Transverse colon (tissue), 3 donors: Measurements from ENCODE around the gene RHOC.

ENCODE experiments used
- CTCF ChIP-seq, 5 experiments: fragments of 200-600 bp in 3 of 5; fragments of 450-650 bp in 2 of 5; sonication (generic) in 3 of 5; IDR thresholded peaks; 1 replicate in 2 of 5; 2 replicates in 3 of 5; pipeline ENCODE4 v1.5.1; 2016 to 2017; ENCODE audit warnings: antibody characterized with exemption in 5 of 5, inconsistent platforms in 3 of 5, mild to moderate bottlenecking in 2 of 5, moderate library complexity in 1 of 5
- POLR2A ChIP-seq: fragments of 450-650 bp; IDR thresholded peaks from one replicate; pipeline ENCODE4 v1.6.1; 2016; ENCODE audit warnings: antibody characterized with exemption, mild to moderate bottlenecking, moderate library complexity

- TF ChIP-seq POLR2A = no peak
- TF ChIP-seq CTCF (IDR thresholded peaks at IDR 0.05) = no peak
These were observed 5.8 kb upstream of the RHOC start for GRCh38 chr1:112712701-112713128.
